HG02981 (cell line): ENCODE measurements around the gene NOS2.

ENCODE experiments used
- ATAC-seq: cut with Tn5 transposase; IDR thresholded peaks from one replicate; pipeline ENCODE4 v1.9.1; 2021; ENCODE audit warnings: mild to moderate bottlenecking, moderate library complexity; ENCODE audit not compliant: unreplicated experiment

The NOS2 gene

GRCh38 chr17:27821318-27821717 lies 21.0 kb upstream of the NOS2 start:
- no peak for ATAC-seq

- ATAC-seq = no peak
These were observed 18.8 kb upstream of the NOS2 start for GRCh38 chr17:27819145-27819544.

GRCh38 chr17:27818401-27819105 lies 18.2 kb upstream of the NOS2 start:
- ATAC-seq = no peak

- ATAC-seq = no peak
These were observed 17.4 kb upstream of the NOS2 start for GRCh38 chr17:27817731-27818130.

GRCh38 chr17:27816946-27817345 lies 16.6 kb upstream of the NOS2 start:
- no peak for ATAC-seq

GRCh38 chr17:27811961-27812360 lies 11.6 kb upstream of the NOS2 start:
- ATAC-seq = no peak

GRCh38 chr17:27810902-27811557 lies 10.7 kb upstream of the NOS2 start:
- no peak for ATAC-seq

GRCh38 chr17:27810211-27810901 lies 10.0 kb upstream of the NOS2 start:
- ATAC-seq = no peak

GRCh38 chr17:27809555-27809954 lies 9.2 kb upstream of the NOS2 start:
- no peak for ATAC-seq

GRCh38 chr17:27808628-27809027 lies 8.3 kb upstream of the NOS2 start:
- no peak for ATAC-seq

- ATAC-seq = peak; percentile 70
These were observed 7.5 kb upstream of the NOS2 start for GRCh38 chr17:27807567-27808470.

- peak; percentile 36 for ATAC-seq
These were observed 5.3 kb upstream of the NOS2 start for GRCh38 chr17:27805520-27806146.

- ATAC-seq = no peak
These were observed 3.8 kb upstream of the NOS2 start for GRCh38 chr17:27804113-27804512.

GRCh38 chr17:27802962-27803680 lies 2.8 kb upstream of the NOS2 start:
- no peak for ATAC-seq

GRCh38 chr17:27802033-27802432 lies 1.7 kb upstream of the NOS2 start:
- no peak for ATAC-seq

GRCh38 chr17:27798376-27798775 lies 2.0 kb downstream of the NOS2 start:
- no peak for ATAC-seq

- no peak for ATAC-seq
These were observed 2.8 kb downstream of the NOS2 start for GRCh38 chr17:27797390-27798091.

- ATAC-seq = no peak
These were observed 6.3 kb downstream of the NOS2 start for GRCh38 chr17:27793906-27794569.
